ENCODE measurements around the gene TRERF1.

TRERF1 gene

DNA sequence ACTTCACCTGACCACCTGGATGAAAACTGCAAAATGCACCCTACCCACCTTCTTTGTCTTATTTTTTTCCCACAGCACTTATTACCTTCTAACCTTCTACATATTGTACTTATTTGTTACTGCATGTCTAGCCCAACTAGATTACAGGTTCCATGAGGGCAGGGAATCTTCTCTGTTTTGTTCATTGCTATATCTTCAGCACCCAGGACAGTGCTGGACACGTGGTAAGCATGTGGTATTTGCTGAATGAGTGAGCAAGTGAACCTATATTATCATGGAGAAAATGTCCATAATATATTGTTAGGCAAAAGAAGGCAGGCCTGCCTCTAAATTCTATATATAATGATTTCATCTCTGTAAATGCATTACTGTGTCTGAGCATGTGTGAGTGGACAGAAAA lies 107.0 kb downstream of the TRERF1 start:
- peaks cover 39% of the 10 kb centered on the region for H3K79me1 ChIP-seq (replicated peaks; ENCODE audit: low read length, poor library complexity, severe bottlenecking)
- no CpG with 5 or more reads among the region's 1 CpG for WGBS
- H3K4me3 ChIP-seq (ENCODE audit: insufficient read depth in 1 of 2, low read depth in 1 of 2, low read length in 2 of 2), result no peak overlapping the region
- no peak overlapping the region for H3K14ac ChIP-seq (ENCODE audit: low read length in 2 of 2)
- no peak overlapping the region for H2AFZ ChIP-seq (ENCODE audit: low read depth, low read length)
- H3K4me1 ChIP-seq (ENCODE audit: control insufficient read depth, insufficient read depth, low read depth, low read length), result peaks cover 4% of the 10 kb centered on the region
- no peak overlapping the region for H2AK5ac ChIP-seq (ENCODE audit: low read length, severe bottlenecking)
- H4K8ac ChIP-seq (ENCODE audit: low read length), result no peak overlapping the region
- no peak overlapping the region for H3K4ac ChIP-seq (ENCODE audit: low read depth in 1 of 2, low read length in 2 of 2)
- no peaks in the 10 kb centered on the region for H3K27me3 ChIP-seq (ENCODE audit: control insufficient read depth in 1 of 2, insufficient read depth in 1 of 2, low read length in 2 of 2)
- H3K9me3 ChIP-seq (ENCODE audit: control insufficient read depth, low read length), result no peaks in the 10 kb centered on the region
- no peak for DNase-seq
- H3K27ac ChIP-seq (ENCODE audit: low read length, poor library complexity, severe bottlenecking), result no peak overlapping the region
- H2BK5ac ChIP-seq (ENCODE audit: low read depth, low read length, poor library complexity, severe bottlenecking), result no peak overlapping the region
- no peak overlapping the region for H2BK15ac ChIP-seq (ENCODE audit: low read depth, poor library complexity, severe bottlenecking)
- H2BK12ac ChIP-seq (ENCODE audit: low read length in 2 of 2), result no peak overlapping the region
- no peak overlapping the region for H3K18ac ChIP-seq (ENCODE audit: low read depth in 1 of 2, low read length in 2 of 2)
- no peak overlapping the region for H4K91ac ChIP-seq (ENCODE audit: low read length)
- H3K36me3 ChIP-seq (ENCODE audit: control insufficient read depth in 1 of 2, insufficient read depth in 2 of 2, low read depth in 1 of 2, low read length in 2 of 2), result peaks cover 6 to 30% of the 10 kb centered on the region in 2 experiments
- no peak overlapping the region for H2BK120ac ChIP-seq (ENCODE audit: low read depth, low read length)
- no peak overlapping the region for H3K4me2 ChIP-seq (ENCODE audit: low read length, poor library complexity, severe bottlenecking)
- no peak overlapping the region for H3K23ac ChIP-seq (ENCODE audit: low read length in 2 of 2)
- H3K9ac ChIP-seq (ENCODE audit: low read length), result no peak overlapping the region

DNA sequence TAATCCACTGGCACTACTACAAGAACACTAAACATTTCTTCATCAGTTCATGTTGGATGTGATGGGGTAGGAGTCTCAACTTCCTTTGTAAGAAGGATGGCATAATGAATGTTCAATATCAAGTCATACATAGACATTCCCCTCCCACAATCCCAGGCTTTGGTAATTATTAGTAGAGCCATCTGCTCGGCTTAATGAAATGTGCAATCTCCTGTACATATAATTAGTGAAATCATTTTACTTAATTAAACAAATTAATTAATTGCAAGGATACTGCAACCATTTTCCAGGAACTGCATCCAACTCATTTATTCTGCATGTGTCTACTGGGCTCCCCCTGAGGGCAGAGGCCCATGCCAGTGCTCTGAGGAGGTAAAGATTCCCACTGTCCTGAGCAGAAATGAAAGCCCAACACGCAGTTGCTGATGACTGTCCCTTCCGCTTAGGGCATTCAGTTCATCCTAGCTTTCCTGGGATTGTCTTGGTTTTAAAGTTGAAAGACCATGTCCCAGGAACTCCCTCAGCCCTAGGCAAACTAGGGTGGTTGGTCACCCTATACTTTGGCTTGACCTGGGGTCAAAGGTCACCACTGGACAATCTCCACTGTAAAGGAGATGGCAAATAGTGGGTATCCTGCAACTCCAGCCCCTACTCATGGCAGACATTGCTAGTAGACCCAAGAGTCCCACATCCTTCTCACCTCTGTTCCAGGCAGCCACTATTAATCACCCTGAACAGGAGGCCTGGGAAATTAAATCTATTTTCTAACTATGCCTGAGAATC lies 109.8 kb downstream of the TRERF1 start:
- peaks cover 14% of the 10 kb centered on the region for H3K4me1 ChIP-seq (ENCODE audit: control insufficient read depth, insufficient read depth, low read depth, low read length)
- H3K14ac ChIP-seq (ENCODE audit: low read length in 2 of 2), result no peak overlapping the region
- H2BK15ac ChIP-seq (ENCODE audit: low read depth, poor library complexity, severe bottlenecking), result no peak overlapping the region
- H2BK12ac ChIP-seq (ENCODE audit: low read length in 2 of 2), result no peak overlapping the region
- H2BK120ac ChIP-seq (ENCODE audit: low read depth, low read length), result no peak overlapping the region
- H4K8ac ChIP-seq (ENCODE audit: low read length), result no peak overlapping the region
- WGBS, result 96% methylated on average over 2 of the region's 3 CpGs
- no peak overlapping the region for H2BK5ac ChIP-seq (ENCODE audit: low read depth, low read length, poor library complexity, severe bottlenecking)
- H3K4me3 ChIP-seq (ENCODE audit: insufficient read depth in 1 of 2, low read depth in 1 of 2, low read length in 2 of 2), result no peak overlapping the region
- no peak overlapping the region for H2AFZ ChIP-seq (ENCODE audit: low read depth, low read length)
- H2AK5ac ChIP-seq (ENCODE audit: low read length, severe bottlenecking), result no peak overlapping the region
- peaks cover 6 to 19% of the 10 kb centered on the region in 2 experiments for H3K36me3 ChIP-seq (ENCODE audit: control insufficient read depth in 1 of 2, insufficient read depth in 2 of 2, low read depth in 1 of 2, low read length in 2 of 2)
- H3K9me3 ChIP-seq (ENCODE audit: control insufficient read depth, low read length), result no peaks in the 10 kb centered on the region
- H3K23ac ChIP-seq (ENCODE audit: low read length in 2 of 2), result no peak overlapping the region
- H3K4me2 ChIP-seq (ENCODE audit: low read length, poor library complexity, severe bottlenecking), result no peak overlapping the region
- no peak overlapping the region for H3K4ac ChIP-seq (ENCODE audit: low read depth in 1 of 2, low read length in 2 of 2)
- DNase-seq, result no peak
- no peak overlapping the region for H3K9ac ChIP-seq (ENCODE audit: low read length)
- no peak overlapping the region for H3K27ac ChIP-seq (ENCODE audit: low read length, poor library complexity, severe bottlenecking)
- no peak overlapping the region for H4K91ac ChIP-seq (ENCODE audit: low read length)
- H3K79me1 ChIP-seq (replicated peaks; ENCODE audit: low read length, poor library complexity, severe bottlenecking), result peaks cover 46% of the 10 kb centered on the region
- H3K18ac ChIP-seq (ENCODE audit: low read depth in 1 of 2, low read length in 2 of 2), result no peak overlapping the region
- no peaks in the 10 kb centered on the region for H3K27me3 ChIP-seq (ENCODE audit: control insufficient read depth in 1 of 2, insufficient read depth in 1 of 2, low read length in 2 of 2)

DNA sequence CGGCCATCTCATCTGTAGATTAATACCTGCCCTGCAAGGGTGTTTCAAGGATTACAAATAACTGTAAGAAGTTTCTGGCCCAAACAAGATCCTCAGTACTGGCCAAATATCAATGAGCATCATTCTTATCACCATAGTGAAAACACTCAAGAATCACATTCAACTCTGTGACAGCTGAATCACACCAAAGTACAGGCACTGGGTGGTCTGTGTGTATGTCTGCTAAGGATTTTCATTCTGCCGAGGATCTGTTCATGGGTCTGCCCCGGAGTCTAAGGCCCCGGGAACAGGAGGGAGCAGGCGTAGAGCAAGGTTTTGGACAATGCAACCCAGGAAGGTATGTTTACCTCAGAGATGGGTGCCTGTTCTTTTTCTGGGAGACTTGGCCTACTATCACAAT lies 110.5 kb downstream of the TRERF1 start:
- no peak overlapping the region for H2AK5ac ChIP-seq (ENCODE audit: low read length, severe bottlenecking)
- H3K14ac ChIP-seq (ENCODE audit: low read length in 2 of 2), result no peak overlapping the region
- peaks cover 17% of the 10 kb centered on the region for H3K4me1 ChIP-seq (ENCODE audit: control insufficient read depth, insufficient read depth, low read depth, low read length)
- H2BK12ac ChIP-seq (ENCODE audit: low read length in 2 of 2), result no peak overlapping the region
- H3K4ac ChIP-seq (ENCODE audit: low read depth in 1 of 2, low read length in 2 of 2), result no peak overlapping the region
- DNase-seq, result no peak
- H2BK5ac ChIP-seq (ENCODE audit: low read depth, low read length, poor library complexity, severe bottlenecking), result no peak overlapping the region
- H2AFZ ChIP-seq (ENCODE audit: low read depth, low read length), result no peak overlapping the region
- H3K4me2 ChIP-seq (ENCODE audit: low read length, poor library complexity, severe bottlenecking), result no peak overlapping the region
- H3K79me1 ChIP-seq (replicated peaks; ENCODE audit: low read length, poor library complexity, severe bottlenecking), result peaks cover 49% of the 10 kb centered on the region
- no peaks in the 10 kb centered on the region for H3K9me3 ChIP-seq (ENCODE audit: control insufficient read depth, low read length)
- H3K36me3 ChIP-seq (ENCODE audit: control insufficient read depth in 1 of 2, insufficient read depth in 2 of 2, low read depth in 1 of 2, low read length in 2 of 2), result peaks cover 6 to 15% of the 10 kb centered on the region in 2 experiments
- 100% methylated on average over 5 of the region's 5 CpGs for WGBS
- H2BK120ac ChIP-seq (ENCODE audit: low read depth, low read length), result no peak overlapping the region
- H3K27me3 ChIP-seq (ENCODE audit: control insufficient read depth in 1 of 2, insufficient read depth in 1 of 2, low read length in 2 of 2), result no peaks in the 10 kb centered on the region
- H3K23ac ChIP-seq (ENCODE audit: low read length in 2 of 2), result no peak overlapping the region
- H2BK15ac ChIP-seq (ENCODE audit: low read depth, poor library complexity, severe bottlenecking), result no peak overlapping the region
- H3K18ac ChIP-seq (ENCODE audit: low read depth in 1 of 2, low read length in 2 of 2), result no peak overlapping the region
- no peak overlapping the region for H4K91ac ChIP-seq (ENCODE audit: low read length)
- no peak overlapping the region for H3K4me3 ChIP-seq (ENCODE audit: insufficient read depth in 1 of 2, low read depth in 1 of 2, low read length in 2 of 2)
- no peak overlapping the region for H3K27ac ChIP-seq (ENCODE audit: low read length, poor library complexity, severe bottlenecking)
- no peak overlapping the region for H4K8ac ChIP-seq (ENCODE audit: low read length)
- H3K9ac ChIP-seq (ENCODE audit: low read length), result no peak overlapping the region

DNA sequence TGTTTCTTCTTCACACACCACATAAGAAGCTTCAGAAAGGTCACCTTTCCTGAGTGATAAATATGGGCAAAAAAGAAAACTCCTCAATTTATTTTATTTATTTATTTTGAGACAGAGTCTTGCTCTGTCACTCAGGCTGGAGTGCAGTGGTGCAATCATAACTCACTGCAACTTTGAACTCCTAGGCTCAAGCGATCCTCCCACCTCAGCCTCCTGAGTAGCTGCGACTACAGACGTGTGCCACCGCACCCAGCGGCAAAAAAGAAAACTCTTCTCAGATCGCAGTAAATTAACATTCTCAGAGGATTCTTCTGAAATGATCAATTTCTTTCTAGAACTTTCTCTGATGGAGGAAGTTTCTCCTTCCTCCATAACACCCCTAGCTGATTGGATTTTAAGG lies 111.2 kb downstream of the TRERF1 start:
- no peak overlapping the region for H3K4me2 ChIP-seq (ENCODE audit: low read length, poor library complexity, severe bottlenecking)
- H3K36me3 ChIP-seq (ENCODE audit: control insufficient read depth in 1 of 2, insufficient read depth in 2 of 2, low read depth in 1 of 2, low read length in 2 of 2), result peaks cover 3 to 15% of the 10 kb centered on the region in 2 experiments
- H4K8ac ChIP-seq (ENCODE audit: low read length), result no peak overlapping the region
- 98% methylated on average over 4 of the region's 6 CpGs for WGBS
- H3K27ac ChIP-seq (ENCODE audit: low read length, poor library complexity, severe bottlenecking), result no peak overlapping the region
- H2BK12ac ChIP-seq (ENCODE audit: low read length in 2 of 2), result no peak overlapping the region
- H3K4ac ChIP-seq (ENCODE audit: low read depth in 1 of 2, low read length in 2 of 2), result no peak overlapping the region
- no peak for DNase-seq
- no peak overlapping the region for H2AK5ac ChIP-seq (ENCODE audit: low read length, severe bottlenecking)
- no peak overlapping the region for H3K9ac ChIP-seq (ENCODE audit: low read length)
- peaks cover 15% of the 10 kb centered on the region for H3K4me1 ChIP-seq (ENCODE audit: control insufficient read depth, insufficient read depth, low read depth, low read length)
- H3K18ac ChIP-seq (ENCODE audit: low read depth in 1 of 2, low read length in 2 of 2), result no peak overlapping the region
- H2BK120ac ChIP-seq (ENCODE audit: low read depth, low read length), result no peak overlapping the region
- H3K79me1 ChIP-seq (replicated peaks; ENCODE audit: low read length, poor library complexity, severe bottlenecking), result peaks cover 50% of the 10 kb centered on the region
- no peak overlapping the region for H3K4me3 ChIP-seq (ENCODE audit: insufficient read depth in 1 of 2, low read depth in 1 of 2, low read length in 2 of 2)
- H3K23ac ChIP-seq (ENCODE audit: low read length in 2 of 2), result no peak overlapping the region
- H2AFZ ChIP-seq (ENCODE audit: low read depth, low read length), result no peak overlapping the region
- H3K14ac ChIP-seq (ENCODE audit: low read length in 2 of 2), result no peak overlapping the region
- no peak overlapping the region for H2BK15ac ChIP-seq (ENCODE audit: low read depth, poor library complexity, severe bottlenecking)
- no peaks in the 10 kb centered on the region for H3K27me3 ChIP-seq (ENCODE audit: control insufficient read depth in 1 of 2, insufficient read depth in 1 of 2, low read length in 2 of 2)
- no peaks in the 10 kb centered on the region for H3K9me3 ChIP-seq (ENCODE audit: control insufficient read depth, low read length)
- H2BK5ac ChIP-seq (ENCODE audit: low read depth, low read length, poor library complexity, severe bottlenecking), result no peak overlapping the region
- H4K91ac ChIP-seq (ENCODE audit: low read length), result no peak overlapping the region

All from mesenchymal stem cell (in vitro differentiated cells and primary cell).